GM18498 (cell line): Measurements from ENCODE around the gene ITGA3.
A peak's percentile ranks its signal among the peaks of the same experiment; 100 is the strongest.

Experiments used
- ATAC-seq: cut with Tn5 transposase; IDR thresholded peaks from one replicate; pipeline ENCODE4 v1.9.1; 2021; ENCODE audit warnings: mild to moderate bottlenecking, moderate library complexity; ENCODE audit not compliant: unreplicated experiment

Gene ITGA3

DNA sequence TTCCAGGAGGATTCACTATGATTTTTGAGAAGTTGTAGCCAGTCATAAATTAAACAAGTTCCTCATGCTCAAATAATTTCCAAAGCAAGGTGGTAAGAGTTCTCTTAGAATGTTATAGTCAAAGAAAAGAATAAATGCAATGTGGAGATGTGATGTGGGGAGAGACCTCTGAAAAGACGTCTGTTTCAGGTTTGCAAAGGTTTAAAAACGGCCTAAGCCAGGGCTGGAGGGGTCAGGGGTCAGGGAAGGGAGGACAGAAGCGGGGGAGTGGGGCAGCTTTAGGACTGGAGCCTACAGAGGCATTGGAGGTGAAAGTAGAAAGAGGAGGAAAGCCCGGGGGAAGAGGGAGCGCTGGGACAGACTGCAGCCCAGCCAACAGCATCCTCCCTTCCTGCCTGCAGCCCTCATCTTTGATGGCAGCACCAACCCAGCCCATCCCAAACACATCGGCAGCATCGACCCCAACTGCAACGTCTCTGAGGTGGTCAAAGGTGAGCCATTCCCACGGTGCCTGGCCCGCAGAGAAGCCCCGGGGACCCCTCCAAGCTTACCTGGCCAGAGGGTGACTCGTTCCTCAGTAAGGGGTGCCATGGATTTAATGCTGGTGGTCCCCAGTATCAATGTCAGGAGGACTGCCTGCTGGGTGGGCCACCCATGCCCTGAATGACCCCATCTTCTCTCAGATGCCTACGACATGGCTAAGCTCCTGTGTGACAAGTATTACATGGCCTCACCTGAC lies 50.7 kb downstream of the ITGA3 start:
- ATAC-seq = no peak

DNA sequence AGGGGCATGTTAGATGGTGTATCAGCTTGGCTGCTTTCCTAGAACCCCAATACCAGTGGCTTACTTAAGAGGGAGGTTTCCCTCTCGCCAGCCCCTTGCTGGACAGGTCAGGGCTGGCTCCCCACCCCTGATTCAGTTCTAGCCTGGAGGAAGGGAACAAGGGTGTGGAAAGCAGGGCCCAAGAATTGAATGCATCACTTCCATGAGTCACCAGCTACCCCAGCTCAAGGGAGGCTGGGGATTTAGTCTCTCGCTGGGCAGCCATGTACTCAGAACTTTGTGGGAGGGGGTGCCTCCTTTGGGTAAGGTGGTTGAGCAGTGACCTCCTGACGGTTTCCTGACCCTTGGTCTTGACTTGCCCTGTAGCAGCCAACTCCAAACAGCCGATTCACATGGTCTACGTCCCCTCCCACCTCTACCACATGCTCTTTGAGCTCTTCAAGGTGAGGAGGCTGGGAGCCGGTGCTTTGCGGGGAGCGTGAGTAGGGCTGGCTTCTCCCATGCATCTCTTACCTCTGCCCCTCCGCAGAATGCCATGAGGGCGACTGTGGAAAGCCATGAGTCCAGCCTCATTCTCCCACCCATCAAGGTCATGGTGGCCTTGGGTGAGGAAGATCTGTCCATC lies 52.0 kb downstream of the ITGA3 start:
- no peak for ATAC-seq

DNA sequence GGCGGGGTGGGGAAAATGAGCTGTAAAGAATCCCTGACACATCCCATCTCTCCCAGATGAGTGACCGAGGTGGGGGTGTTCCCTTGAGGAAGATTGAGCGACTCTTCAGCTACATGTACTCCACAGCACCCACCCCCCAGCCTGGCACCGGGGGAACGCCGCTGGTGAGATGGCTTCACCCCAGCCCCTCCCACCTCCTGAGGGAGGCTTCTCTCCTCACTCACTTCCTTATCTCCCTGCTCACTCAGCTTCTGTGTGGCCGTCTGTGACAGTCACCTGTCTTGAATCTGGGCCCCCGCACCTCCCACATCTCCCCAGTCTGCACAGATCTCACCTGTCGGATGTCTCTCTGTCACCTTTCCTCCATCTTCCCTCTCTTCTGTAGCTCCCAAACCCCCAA lies 52.6 kb downstream of the ITGA3 start:
- no peak for ATAC-seq

DNA sequence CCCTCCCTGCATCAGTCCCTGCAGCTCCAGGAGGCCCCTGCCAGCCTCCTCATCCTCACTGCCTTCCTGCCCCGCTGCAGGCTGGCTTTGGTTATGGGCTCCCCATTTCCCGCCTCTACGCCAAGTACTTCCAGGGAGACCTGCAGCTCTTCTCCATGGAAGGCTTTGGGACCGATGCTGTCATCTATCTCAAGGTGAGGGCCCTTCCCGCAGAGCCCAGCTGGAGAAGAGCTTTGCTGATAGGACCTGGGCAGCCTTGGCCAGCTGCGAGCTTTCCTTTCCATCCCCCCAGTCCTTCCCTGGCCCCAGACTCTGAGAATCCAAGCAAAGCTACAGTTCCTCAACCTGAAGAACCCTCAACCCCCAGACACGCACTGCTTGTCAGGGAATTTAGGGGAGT lies 53.3 kb downstream of the ITGA3 start:
- ATAC-seq = no peak

DNA sequence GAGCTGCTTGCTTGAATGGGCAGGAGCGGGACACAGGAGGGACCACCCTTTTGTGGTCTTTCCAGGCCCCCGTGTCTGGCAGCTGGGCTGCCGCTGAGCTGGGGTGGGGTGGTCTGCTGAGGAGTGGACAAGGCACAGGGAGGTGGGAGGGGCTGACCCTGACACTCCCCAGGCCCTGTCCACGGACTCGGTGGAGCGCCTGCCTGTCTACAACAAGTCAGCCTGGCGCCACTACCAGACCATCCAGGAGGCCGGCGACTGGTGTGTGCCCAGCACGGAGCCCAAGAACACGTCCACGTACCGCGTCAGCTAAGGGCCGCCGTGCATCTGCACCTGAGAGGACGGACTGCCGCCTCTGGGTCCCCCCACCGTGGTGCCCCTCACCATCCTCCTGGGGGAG lies 53.9 kb downstream of the ITGA3 start:
- no peak for ATAC-seq

DNA sequence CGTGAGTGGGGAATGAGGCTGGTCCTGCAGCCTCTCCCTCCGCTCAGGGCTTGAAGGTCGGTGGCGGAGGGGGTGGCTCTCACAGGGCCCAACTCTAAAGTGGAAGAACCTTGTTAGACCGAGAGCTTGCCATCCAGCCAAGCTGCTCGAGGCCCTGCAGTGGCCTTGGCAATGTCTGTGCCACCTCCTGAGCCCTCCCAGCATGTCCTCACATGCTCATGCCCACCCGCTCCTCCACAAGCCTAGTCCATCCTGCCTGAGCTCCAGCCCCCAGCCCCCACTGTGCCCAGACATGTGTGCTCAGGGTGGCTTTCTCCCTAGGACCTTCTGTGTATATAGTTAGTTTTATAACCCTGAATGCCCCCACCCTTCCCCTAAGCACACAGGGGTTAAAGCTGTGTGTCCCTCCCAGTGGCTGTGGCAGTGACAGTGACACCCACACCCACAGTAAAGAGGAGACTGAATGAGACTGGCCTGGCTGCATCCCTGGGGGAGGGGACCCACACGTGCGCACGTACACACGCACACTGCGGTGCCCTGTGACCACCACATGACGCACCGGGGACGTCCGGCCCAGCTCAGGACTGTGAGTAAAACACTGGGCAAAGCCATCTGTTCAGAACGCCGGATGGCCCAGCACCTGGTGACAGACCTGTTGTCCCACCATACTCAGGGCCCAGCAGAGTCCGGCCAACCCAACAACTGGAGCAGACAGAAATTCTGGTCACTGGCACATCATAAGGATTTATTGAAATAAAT lies 54.9 kb downstream of the ITGA3 start:
- ATAC-seq = no peak

DNA sequence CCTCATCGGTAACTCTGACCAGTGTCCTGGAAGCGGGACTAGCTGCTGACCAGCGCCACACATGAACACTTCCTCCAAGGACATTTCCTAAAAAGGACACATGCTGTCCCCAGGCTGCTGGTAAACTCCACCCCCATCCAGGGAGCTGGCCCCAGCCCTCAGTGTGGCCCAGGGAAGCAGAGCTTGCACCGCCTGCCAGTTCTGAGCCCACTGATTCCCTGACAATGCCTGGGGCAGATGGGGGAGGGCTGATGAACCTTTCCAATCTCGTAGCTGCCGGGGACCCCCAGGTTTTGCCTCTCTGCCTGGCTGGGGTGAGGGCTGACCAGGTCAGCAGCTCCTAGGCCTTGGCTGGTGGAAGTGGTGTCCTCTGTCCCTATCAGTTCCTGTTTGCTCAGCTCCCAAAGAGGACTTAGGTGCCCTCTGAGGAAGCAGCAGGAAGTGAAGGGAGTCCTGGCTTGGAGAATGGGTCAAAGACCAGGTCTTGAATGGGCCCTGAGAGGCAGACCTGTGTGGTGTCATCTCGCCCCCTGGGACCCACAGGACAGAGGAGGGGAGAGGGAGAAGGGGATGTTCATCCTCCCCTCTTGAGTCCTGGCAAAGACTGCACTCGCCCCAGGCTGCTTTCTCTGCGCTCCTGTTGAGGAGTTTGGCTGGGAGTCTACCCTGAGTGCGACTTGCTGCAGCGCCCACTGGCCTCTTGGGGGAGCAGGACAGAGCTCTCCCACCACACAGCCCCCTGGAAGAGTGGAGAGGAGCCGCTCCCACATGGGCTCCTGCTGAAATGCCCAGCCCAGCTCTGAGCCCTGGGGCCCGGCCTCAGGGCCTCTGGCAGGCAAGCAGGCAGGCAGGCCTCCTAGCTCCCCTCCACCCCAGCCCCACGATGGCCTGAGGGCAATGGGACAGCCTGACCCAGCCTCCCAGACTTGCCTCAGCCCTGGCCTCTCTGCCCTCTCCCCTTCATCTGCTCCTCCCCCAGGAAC lies 56.1 kb downstream of the ITGA3 start:
- no peak for ATAC-seq

DNA sequence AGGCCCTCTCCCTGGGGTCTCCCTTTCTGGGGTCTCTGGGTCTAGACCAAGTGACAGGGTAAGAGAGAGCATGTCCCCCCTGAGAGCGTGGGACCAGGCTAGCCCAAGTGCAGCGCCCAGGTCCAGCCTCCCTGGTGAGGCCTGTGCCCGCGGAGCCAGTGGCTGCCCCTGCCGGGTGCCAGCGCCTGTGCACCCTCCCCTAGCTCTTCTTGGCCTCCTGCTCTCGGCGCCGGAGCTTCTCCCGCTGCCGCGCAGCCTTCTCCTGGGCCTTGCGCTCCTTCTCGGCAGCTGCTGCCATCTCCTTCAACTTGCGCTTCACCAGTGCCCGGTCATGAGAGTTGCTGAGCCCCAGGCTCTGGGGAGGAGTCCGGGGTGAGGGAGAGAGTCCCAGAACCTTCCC lies 56.8 kb downstream of the ITGA3 start:
- ATAC-seq = no peak

DNA sequence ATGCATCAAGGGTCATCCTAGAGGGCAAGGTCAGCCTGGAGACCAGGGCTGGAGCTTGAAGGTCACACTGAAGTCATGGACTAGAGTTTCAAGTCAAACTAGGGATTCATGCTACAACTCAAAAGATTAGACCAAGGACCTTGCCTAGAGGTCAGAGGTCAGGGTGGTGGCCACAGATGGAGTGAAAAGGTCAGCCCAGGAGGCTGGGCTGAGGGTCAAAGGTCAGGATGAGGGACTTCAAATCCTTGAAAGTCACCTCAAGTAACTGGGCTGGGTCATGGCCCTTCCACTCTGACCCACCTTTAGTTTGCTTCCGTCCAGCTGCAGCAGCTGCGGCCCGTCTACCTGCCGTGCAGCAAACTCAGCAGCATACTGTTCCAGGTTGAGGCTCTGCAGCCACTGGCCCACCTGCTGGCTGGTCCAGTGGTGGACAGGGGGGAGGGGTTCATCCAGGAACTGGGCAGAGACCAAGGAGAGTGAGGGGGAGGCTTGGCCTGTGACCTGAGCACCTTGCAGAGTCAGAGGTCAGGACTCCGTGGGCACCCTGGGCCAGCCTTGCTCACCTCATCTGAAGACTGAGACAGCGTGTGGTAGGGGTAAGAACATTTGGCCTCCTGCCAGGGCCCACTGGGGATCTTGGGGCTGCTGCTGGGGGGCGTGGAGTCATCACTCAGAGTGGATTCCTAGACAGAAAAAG lies 57.9 kb downstream of the ITGA3 start:
- ATAC-seq = no peak

DNA sequence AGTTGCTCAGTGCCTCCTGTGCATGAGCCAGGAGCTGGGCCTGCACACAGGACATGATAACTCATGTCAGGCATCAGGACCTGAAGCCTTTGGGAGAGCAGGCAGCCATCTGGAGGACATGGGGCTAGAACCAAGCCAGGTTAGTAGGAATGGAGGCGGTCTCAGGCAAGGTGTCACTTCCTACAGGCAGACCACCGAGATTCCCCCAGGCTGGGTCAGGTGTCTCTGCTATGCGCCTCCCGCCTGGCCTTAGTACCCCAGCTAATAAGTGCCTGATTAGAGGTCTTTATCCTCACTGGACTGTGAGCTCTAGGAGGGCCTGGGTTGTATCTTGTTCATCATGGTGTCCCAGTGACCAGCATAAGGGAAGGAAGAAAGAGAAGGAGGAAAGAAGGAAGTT lies 58.5 kb downstream of the ITGA3 start:
- ATAC-seq = no peak

DNA sequence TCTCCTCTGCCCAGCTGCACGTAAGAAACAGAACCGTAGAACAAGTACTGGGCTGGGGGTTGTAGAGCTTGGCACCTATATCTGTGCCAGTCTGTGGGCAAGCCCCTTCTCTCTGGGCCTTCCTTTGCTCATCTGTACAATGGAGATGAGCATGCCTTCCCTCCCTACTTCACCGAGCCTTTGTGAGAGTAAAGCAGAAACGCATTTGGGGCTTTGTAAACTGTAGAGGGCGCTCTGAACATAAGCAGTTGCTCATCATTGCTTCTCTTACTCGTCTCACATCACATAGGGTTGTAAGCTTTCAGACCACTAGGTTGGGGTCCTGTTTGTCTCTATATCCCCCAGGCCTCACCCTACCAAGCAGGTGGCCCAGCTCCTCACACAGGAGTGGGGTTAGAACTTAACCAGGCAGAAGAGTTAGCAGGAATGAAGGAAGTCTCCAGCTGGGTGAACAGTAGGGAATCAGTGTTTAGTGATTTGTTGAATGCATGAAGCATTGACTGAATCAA lies 59.0 kb downstream of the ITGA3 start:
- ATAC-seq = no peak

DNA sequence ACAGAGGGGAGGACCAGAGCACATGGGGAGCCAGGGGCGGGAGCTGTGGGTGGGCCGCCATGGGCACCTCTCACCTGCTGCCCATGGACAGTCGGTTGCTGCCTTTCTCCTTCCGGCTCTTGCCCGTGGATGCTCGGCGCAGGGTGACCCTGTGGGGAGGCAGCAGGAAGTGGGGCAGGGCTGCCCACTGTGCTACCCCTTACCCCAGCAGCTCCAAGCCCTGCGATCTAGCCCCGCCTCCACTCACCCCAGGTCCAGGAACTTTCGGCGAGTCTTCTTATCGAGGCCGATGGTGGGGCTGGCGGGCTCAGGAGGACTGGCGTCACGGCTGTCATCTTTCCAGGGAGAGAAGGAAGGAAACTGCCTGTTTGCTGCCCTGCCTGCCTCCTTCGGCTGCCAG lies 59.8 kb downstream of the ITGA3 start:
- ATAC-seq = no peak

DNA sequence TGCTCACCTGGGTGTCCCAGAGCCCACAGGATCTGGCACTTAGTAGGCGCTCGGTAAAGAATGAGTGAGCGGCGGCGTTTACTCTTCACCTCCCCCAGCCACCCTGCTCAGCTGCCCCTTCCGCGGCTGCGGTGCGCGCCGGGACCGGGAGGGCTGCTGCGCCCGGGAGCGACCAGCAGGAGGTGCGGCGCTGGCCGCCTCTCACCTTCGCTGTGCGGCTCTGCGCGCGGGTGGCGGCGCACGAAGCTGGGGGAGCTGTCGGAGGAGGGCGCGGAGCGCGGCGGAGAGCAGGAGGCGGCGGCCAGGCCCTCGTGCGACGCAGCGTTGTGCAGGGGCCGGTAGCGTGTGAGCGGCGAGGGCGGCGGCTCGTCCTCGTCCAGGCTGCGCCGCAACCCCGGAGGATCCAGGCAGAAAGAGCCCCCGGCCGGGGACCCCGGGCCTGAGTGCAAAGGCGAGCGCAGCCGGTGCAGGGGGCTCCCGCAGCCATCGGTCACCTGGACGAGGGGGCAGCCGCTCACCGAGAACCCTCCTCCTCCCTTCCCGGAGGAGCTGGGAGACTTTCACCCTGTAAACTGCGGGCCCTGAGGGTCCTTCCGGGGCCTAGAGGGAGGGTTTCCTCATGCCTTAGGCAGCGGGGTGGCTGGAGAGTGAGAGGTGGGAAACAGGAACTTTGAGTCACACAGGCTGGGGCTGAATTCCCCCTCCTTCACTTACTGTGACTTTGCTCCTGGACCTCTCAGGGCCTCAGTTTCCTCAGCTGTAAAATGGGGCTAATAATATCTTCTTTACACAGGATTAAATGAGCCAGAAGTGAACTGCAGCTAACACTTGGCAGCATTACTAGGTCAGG lies 61.5 kb downstream of the ITGA3 start:
- ATAC-seq = peak; percentile 64

DNA sequence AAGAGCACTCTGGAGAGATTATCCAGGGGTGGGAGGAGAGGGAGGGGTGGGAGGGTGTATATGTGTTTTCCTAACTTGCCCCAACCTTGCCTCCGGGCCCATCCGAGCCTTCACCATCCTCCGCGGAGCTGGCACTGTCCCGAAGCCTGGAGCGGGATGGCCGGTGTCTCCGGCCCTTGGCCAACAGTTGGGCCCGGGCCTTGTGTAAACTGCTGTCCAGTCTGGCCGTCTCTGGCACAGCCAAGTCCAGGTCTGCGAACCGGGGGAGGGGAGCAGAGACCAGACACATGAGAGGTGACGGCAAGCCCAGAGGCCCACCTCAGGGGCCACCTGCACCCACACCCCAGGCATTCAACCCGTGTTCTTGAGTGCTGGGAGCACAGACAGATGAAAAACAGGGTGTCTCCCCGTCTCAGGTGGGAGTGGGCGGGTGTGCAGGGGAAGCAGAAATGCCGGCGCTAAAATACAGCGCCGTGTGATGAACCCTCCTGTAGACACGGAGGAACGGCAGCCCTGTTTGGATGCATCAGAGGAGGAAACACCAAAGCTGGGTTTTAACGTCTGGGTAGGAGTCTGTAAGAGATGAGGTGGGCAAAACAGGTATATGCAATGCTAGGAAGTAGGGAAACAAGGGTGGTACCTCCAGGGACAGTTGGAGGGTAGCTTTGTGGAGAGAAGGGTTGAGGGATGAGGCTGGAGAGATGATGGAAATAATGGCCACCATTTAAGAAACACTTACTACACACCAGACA lies 62.3 kb downstream of the ITGA3 start:
- ATAC-seq = no peak

DNA sequence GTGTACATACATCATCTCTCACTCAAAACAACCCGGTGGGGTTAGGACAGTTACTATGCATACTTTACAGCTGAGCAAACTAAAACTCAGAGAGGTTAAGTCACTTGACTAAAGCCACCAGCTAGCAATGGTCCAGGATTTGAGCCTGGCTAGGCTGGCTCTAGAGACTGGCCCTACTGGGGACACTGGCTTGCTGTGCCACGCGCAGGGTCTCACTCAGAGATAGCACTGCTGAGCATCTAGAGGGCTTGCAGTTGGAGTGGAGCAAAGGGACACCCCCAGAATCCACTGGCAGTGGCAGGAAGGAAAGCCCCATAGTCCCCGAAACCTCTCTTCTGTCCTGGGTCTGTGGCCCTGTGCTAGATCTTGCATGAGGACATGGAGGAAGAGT lies 62.9 kb downstream of the ITGA3 start:
- no peak for ATAC-seq

DNA sequence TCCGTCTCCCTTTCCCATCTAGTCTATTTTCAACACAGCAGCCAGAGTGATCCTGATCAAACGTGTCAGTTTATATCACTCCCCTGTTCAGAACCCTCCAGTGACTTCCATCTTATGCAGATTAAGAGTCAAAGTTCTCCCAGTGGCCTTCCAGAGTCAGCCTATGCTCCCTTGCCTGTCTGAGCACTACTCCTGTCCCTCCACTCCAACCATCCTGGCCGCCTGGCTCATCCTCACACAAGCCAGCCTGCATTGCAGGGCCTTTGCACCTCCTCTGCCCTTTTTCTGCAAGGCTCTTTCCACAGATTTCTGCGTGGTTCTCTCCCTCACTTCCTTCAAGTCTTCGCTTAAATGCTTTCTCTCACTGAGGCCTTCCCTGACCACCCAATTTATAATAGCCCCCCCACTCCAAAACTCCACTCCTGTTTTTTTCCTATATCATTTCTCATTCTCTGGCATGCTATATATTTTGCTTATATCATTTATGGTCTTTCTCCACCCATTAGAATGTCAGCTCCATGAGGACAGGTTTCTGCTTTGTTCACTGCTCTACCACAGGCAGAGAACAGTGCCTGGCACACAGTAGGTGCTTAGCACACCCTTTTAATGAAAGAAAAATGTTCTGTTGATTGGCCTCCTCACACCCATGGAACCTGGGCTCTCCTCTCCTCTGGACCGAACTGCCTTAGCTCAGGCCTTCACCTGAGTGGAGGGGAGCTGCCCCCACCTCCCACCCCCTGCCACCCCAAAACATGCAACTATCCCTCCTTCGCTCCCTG lies 64.8 kb downstream of the ITGA3 start:
- ATAC-seq = no peak

DNA sequence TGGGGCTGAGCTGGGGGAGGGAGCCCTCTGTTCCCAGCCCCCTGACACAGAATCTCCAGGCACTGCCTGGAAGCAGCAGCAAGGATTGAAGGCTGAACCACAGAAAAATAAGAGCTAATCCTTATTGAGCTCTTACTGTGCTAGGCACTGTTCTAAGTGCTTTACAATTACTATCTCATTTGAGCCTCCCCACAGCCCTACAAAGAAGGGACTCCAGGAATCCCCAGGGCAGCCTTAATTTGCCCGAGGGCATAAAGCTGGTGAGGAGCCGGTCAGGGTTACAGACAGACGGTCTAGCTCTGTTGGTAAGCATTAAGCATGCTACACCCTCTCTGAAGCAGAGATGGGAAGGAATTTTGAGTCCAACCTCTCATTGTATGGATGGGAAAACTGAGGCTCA lies 67.0 kb downstream of the ITGA3 start:
- no peak for ATAC-seq
